ENCODE data around the gene SPATS1.

Gene SPATS1

DNA sequence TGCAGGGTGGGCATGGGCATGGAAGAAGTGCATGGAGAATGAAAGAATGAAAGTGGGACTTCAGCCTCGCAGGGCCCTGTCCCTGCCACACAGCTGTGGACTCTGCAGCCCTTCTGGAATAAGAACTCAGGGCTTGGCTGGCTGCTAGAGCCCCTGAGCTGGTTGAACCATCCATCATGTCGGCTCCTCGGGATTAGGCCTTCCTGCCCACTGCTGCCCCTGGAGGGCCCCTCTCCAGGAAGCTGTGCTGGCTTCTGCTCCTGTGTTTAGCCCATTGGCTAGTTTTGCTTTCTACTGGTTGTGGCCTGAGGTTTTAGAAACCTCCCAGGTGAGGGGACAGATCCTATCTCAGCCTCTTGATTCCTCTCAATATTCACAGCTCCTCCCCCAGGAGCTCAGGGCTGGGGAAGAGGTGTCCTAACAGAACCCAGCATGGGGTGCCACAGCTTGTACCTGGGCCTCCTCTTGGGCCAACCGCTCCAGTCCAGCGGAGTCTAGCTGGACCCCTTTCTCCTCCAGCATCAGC, 37.2 kb upstream of the SPATS1 start:
- DNase-seq (ENCODE audit: low spot score), result no peak
- TF ChIP-seq, protein P1, sequence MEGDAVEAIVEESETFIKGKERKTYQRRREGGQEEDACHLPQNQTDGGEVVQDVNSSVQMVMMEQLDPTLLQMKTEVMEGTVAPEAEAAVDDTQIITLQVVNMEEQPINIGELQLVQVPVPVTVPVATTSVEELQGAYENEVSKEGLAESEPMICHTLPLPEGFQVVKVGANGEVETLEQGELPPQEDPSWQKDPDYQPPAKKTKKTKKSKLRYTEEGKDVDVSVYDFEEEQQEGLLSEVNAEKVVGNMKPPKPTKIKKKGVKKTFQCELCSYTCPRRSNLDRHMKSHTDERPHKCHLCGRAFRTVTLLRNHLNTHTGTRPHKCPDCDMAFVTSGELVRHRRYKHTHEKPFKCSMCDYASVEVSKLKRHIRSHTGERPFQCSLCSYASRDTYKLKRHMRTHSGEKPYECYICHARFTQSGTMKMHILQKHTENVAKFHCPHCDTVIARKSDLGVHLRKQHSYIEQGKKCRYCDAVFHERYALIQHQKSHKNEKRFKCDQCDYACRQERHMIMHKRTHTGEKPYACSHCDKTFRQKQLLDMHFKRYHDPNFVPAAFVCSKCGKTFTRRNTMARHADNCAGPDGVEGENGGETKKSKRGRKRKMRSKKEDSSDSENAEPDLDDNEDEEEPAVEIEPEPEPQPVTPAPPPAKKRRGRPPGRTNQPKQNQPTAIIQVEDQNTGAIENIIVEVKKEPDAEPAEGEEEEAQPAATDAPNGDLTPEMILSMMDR (IDR thresholded peaks at IDR 0.05; ENCODE audit: extremely low read depth, missing control alignments), result no peak

DNA sequence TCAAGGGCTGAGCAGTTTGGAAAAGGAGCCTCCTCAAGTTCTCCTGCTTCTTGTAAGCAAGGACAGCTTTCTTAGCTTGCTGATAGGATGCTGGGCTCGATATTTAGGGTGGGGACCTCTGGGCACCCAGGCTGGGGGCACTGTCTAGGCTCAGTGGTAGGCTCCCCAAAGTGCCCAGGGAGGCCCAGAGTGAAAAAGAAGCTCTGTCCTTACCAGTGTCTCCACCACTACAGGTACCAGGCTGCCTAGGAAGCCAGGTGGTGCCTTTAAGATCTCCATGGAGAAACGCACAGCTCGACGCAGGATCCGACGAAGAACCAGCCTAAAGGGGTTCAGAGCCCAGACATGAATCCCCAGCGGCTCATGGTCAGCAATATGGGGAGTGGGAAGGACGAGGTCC, 35.7 kb upstream of the SPATS1 start:
- TF ChIP-seq, protein P1 (IDR thresholded peaks at IDR 0.05; ENCODE audit: extremely low read depth, missing control alignments), result no peak
- no peak for DNase-seq (ENCODE audit: low spot score)

DNA sequence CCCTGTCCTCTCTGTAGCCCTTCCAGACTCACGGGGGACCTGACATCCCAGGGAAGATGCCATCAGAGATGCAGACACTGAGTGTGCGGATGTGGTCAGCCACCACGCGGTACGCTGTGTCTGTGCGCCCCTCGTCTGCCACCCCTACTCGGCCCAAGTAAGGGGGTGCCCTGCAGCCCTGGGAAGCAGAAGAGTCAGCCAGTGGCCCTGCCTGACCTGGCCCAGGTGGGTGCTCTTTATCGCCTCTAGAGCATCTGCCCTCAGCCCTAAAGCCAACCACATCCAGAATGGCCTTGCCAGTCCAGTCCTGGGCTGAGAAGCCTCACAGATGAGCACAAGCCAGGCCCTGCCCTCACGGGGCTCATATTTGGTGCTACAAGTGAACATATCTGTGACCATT, 35.2 kb upstream of the SPATS1 start:
- TF ChIP-seq, protein P1 (IDR thresholded peaks at IDR 0.05; ENCODE audit: extremely low read depth, missing control alignments), result no peak
- DNase-seq (ENCODE audit: low spot score), result no peak

DNA sequence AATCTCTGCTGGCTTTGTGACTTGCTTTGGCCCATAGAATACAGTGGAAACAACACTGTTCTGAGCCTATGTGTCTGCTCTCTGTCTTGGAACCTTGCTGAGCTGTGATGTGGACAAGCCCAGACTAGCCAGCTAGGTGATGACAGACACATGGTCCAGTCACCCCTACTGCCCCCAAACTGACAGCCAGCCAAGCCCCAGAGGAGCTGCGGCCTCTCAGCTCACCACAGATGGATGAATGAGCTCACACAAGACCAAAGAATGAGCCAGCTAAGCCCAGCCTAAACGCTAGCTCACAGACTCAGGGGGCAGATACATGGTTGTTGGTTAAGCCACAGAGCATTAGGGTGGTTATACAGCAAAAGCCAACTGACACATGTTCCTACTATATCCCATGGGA, 33.4 kb upstream of the SPATS1 start:
- DNase-seq (ENCODE audit: low spot score), result no peak
- TF ChIP-seq, protein P1 (IDR thresholded peaks at IDR 0.05; ENCODE audit: extremely low read depth, missing control alignments), result no peak

DNA sequence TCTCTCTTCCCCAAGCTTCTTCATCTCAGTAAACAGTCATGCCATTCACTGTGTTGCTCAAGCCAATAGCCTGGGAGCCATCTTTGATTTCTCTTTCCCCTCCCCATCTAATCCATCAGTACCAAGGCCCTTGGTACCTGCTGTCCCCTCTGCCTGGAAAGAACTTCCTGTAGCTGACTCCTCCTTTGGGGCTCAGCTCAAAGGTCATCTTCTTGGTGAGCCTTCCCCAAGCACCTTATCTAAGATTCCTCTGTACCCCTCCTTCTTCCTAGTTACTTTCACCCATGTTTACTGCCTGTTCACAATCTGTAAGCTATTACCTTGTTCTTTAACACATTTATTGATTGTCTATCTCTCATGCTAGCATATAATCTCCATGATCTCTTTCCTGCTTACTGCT, 32.8 kb upstream of the SPATS1 start:
- TF ChIP-seq, protein P1 (IDR thresholded peaks at IDR 0.05; ENCODE audit: extremely low read depth, missing control alignments), result no peak
- no peak for DNase-seq (ENCODE audit: low spot score)

DNA sequence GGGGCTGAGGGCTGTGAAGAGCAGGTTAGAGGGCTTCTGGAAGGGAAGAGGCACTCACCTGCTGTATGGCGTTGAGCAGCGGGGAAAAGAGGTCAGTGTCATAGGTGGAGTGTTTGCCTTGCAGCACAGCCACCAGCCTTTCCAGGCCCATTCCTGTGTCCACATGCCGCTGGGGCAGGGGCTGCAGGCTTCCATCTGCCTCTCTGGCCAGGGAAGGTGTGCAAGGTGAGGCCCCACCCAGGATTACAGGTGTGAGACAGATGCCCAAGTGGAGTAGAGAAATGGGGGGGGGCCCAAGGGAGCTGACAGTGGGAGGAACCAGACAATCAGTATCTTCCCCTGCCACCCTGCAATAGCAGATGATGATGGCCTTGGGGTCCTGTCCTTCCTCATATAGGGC, 32.2 kb upstream of the SPATS1 start:
- TF ChIP-seq, protein P1 (IDR thresholded peaks at IDR 0.05; ENCODE audit: extremely low read depth, missing control alignments), result no peak
- no peak for DNase-seq (ENCODE audit: low spot score)

DNA sequence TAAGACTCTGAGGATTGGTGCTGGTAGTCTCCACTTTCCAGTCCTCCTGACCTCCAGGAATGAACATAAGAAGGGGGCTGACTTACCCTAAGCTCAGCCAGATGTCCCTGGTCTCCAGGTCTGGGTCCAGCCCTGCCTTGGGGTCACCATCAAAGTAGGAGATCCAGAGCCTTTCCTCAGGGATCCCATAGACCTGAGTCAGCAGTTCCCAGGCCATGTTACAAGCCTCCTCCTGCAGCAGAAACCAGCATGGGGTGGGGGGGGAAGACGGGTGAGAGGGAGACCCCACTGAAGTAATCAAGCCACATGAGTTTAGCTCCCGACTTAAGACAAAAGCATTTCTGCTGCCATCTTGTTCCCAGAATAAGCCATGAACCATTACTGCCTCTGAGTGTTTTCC, 31.1 kb upstream of the SPATS1 start:
- DNase-seq (ENCODE audit: low spot score), result no peak
- TF ChIP-seq, protein P1 (IDR thresholded peaks at IDR 0.05; ENCODE audit: extremely low read depth, missing control alignments), result no peak
